GM12892 (cell line): ENCODE results near the gene MKKS.

ENCODE experiments used
- DNase-seq: peaks from one replicate; pipeline ENCODE4 v3.0.0; 2011; ENCODE audit not compliant: insufficient read length
- FAIRE-seq: peaks from 2 replicates; lab custom pipeline; 2011; peaks lifted over from hg19 to GRCh38; lab: Jason Lieb, UNC
- POLR2A ChIP-seq: IDR thresholded peaks from 2 replicates; pipeline ENCODE4 v1.6.1; 2011; ENCODE audit warnings: low read depth, low read length, control low read depth
- POLR2AphosphoS5 ChIP-seq: IDR thresholded peaks from 2 replicates; pipeline ENCODE4 v1.6.1; 2011; ENCODE audit warnings: low read depth, low read length, control low read depth
- TAF1 ChIP-seq: IDR thresholded peaks from 2 replicates; pipeline ENCODE4 v1.6.1; 2011; ENCODE audit warnings: low read depth, mild to moderate bottlenecking, control low read depth, low read length, borderline replicate concordance

Gene MKKS

GRCh38 chr20:10359621-10360040 is 74.4 kb downstream of the MKKS start:
- DNase-seq (no peak), FAIRE-seq (no peak)
- TF ChIP-seq TAF1, result no peak
- TF ChIP-seq POLR2AphosphoS5, result no peak
- TF ChIP-seq POLR2A, result no peak

GRCh38 chr20:10357974-10358373 is 76.0 kb downstream of the MKKS start:
- FAIRE-seq (no peak), DNase-seq (no peak)
- no peak for TF ChIP-seq TAF1
- TF ChIP-seq POLR2A, result no peak
- TF ChIP-seq POLR2AphosphoS5, result no peak

- DNase-seq (no peak), FAIRE-seq (no peak)
- TF ChIP-seq POLR2A (no peak), TAF1 (no peak), POLR2AphosphoS5 (no peak)
Measured at GRCh38 chr20:10357061-10357708, 76.8 kb downstream of the MKKS start.

- no peak for FAIRE-seq
- no peak for DNase-seq
- no peak for TF ChIP-seq POLR2AphosphoS5
- TF ChIP-seq POLR2A, result no peak
- TF ChIP-seq TAF1, result no peak
Measured at GRCh38 chr20:10356628-10357027, 77.4 kb downstream of the MKKS start.

GRCh38 chr20:10352934-10353824 is 80.8 kb downstream of the MKKS start:
- no peak for FAIRE-seq
- no peak for DNase-seq
- TF ChIP-seq POLR2A (no peak), TAF1 (no peak), POLR2AphosphoS5 (no peak)
